ENCODE measurements around the gene PRDM12.

PRDM12 gene

DNA sequence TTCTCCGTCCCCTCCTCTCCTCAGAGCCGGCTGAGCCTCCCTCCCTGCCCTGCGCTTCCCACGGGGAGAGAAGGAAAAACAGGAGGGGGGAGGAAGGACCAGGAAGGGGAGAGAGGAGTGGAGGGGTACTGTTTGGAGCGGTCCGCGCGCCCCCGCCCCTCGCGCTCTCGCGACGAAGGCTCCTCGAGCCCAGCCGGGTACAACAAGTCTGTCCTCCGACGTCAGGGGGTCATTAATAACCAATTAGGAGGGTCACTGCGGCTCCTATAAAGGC lies 480 bp upstream of the PRDM12 start:
- no peak for ATAC-seq
- TF ChIP-seq ZNF565 (CRISPR knock-in tag; conservative IDR thresholded peaks at IDR 0.05; ENCODE audit: low read depth): no peak
- TF ChIP-seq ISL1 (CRISPR knock-in tag; IDR thresholded peaks at IDR 0.05): no peak
- TF ChIP-seq ESRRG (CRISPR knock-in tag; IDR thresholded peaks at IDR 0.05): no peak
- no peak for TF ChIP-seq ZNF8 (CRISPR knock-in tag; IDR thresholded peaks at IDR 0.05)
- TF ChIP-seq OSR1 (CRISPR knock-in tag; IDR thresholded peaks at IDR 0.05): no peak
- no peak for TF ChIP-seq PPARA (CRISPR knock-in tag; IDR thresholded peaks at IDR 0.05; ENCODE audit: borderline replicate concordance)
- no peak for TF ChIP-seq GLIS3 (CRISPR knock-in tag; IDR thresholded peaks at IDR 0.05)
- TF ChIP-seq, protein P1, sequence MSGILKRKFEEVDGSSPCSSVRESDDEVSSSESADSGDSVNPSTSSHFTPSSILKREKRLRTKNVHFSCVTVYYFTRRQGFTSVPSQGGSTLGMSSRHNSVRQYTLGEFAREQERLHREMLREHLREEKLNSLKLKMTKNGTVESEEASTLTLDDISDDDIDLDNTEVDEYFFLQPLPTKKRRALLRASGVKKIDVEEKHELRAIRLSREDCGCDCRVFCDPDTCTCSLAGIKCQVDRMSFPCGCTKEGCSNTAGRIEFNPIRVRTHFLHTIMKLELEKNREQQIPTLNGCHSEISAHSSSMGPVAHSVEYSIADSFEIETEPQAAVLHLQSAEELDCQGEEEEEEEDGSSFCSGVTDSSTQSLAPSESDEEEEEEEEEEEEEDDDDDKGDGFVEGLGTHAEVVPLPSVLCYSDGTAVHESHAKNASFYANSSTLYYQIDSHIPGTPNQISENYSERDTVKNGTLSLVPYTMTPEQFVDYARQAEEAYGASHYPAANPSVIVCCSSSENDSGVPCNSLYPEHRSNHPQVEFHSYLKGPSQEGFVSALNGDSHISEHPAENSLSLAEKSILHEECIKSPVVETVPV (CRISPR knock-in tag; IDR thresholded peaks at IDR 0.05): no peak
- TF ChIP-seq SNAI2 (CRISPR knock-in tag; IDR thresholded peaks at IDR 0.05): no peak
- TF ChIP-seq ZC3H10 (CRISPR knock-in tag; IDR thresholded peaks at IDR 0.05): no peak
- no peak for TF ChIP-seq ARNTL (CRISPR knock-in tag; IDR thresholded peaks at IDR 0.05; ENCODE audit: borderline replicate concordance, low read depth)
- TF ChIP-seq, protein P2, sequence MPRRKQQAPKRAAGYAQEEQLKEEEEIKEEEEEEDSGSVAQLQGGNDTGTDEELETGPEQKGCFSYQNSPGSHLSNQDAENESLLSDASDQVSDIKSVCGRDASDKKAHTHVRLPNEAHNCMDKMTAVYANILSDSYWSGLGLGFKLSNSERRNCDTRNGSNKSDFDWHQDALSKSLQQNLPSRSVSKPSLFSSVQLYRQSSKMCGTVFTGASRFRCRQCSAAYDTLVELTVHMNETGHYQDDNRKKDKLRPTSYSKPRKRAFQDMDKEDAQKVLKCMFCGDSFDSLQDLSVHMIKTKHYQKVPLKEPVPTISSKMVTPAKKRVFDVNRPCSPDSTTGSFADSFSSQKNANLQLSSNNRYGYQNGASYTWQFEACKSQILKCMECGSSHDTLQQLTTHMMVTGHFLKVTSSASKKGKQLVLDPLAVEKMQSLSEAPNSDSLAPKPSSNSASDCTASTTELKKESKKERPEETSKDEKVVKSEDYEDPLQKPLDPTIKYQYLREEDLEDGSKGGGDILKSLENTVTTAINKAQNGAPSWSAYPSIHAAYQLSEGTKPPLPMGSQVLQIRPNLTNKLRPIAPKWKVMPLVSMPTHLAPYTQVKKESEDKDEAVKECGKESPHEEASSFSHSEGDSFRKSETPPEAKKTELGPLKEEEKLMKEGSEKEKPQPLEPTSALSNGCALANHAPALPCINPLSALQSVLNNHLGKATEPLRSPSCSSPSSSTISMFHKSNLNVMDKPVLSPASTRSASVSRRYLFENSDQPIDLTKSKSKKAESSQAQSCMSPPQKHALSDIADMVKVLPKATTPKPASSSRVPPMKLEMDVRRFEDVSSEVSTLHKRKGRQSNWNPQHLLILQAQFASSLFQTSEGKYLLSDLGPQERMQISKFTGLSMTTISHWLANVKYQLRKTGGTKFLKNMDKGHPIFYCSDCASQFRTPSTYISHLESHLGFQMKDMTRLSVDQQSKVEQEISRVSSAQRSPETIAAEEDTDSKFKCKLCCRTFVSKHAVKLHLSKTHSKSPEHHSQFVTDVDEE (CRISPR knock-in tag; IDR thresholded peaks at IDR 0.05): no peak

DNA sequence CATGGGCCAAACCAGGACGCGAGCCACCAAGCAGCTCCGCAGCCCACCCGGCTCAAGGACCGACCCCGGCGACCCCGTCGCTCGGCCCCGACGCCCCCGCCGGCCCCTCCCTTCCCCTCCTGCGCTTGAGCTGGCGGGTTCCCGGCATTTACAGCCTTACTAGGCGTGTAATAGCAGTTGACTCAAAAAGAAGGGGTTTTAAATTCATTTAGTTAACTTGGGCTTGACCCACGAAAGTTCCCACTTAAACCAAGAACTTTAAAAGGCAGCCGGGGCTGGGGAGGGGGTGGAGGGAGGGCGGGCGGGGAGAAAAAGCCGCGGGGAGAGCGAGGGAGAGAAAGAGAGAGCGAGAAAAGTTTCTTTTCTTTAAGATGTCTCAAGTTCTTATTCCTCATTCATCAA lies 636 bp downstream of the PRDM12 start:
- TF ChIP-seq, protein P2 (CRISPR knock-in tag; IDR thresholded peaks at IDR 0.05): no peak
- TF ChIP-seq ARNTL (CRISPR knock-in tag; IDR thresholded peaks at IDR 0.05; ENCODE audit: borderline replicate concordance, low read depth): no peak
- ATAC-seq: no peak

DNA sequence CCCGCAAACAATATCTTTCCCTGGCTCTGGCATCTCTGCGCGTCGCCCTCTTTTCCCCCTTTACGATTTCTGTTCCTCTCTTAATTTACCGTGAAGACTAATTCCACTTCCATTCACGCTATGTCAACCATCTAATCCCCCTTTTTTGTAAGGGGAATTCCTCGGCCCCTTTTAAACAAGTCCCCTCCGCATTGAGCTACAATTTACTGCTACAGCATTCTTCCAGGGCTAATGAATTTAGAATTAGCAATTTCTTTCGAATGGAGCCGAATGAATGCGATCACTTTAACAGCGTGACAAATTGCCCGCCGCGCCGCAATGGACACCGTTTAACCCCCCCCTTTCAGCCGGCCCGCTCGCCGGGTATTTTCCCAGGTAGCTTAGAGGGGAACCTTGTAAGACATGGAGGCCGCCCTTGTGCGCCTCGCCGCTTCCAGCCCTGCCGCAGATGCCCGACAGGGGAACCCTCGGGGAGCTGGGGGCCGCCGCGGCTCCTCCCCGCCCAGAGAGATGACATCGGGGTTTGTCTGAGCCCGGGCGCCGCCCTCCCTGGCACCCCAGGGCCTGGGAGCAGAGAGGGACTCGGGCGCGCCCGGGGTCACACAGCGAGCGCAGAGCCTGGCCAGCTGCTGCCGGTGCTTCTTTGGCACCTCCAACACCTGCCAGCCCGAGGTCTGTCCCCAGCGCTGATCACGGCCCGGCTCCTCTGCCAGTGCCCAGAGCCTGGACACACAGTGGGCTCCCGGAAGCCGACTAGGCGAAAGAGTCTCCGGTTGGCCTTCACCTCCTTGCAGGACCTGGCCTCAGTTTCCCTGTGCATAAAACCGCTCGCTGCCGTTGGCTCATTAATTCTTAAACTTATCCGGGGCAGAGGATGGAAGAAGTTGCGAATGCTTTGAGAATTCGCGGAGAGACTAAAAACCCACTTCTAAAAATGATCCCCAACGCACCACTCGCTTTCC lies 1.3 kb downstream of the PRDM12 start:
- ATAC-seq: no peak
- TF ChIP-seq ZNF565 (CRISPR knock-in tag; conservative IDR thresholded peaks at IDR 0.05; ENCODE audit: low read depth): no peak

DNA sequence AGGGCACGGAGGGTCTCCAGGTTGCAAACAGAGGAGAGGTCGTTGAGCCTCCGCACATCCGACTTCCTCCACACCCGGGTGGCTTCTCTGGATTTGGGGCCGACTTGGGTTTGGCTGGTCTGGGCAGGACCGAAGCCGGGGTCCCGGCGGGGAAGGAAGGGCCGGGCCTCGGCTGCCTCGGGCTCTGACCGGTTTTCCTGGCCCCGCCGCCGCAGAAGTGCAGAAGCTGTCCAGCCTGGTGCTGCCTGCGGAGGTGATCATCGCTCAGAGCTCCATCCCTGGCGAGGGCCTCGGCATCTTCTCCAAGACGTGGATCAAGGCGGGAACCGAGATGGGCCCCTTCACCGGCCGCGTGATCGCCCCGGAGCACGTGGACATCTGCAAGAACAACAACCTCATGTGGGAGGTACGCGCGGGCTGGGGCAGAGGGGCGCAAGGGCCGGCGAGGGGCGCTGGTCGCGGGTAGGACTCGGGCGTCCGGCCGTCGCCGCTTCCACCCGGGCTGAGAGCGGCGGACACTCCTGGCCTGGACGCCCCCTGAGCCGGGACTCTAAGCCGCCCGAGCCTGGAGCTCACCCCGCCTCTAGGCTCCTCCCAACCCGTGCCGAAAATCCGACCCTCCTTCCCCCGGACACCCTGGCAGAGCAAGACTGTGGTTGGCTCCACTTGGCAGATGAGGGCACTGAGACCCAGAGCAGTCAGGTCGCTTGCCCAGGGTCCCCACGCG lies 2.2 kb downstream of the PRDM12 start:
- ATAC-seq: no peak
- TF ChIP-seq ESRRG (CRISPR knock-in tag; IDR thresholded peaks at IDR 0.05) (no peak), ZC3H10 (CRISPR knock-in tag; IDR thresholded peaks at IDR 0.05) (no peak), GLIS3 (CRISPR knock-in tag; IDR thresholded peaks at IDR 0.05) (no peak), ZNF8 (CRISPR knock-in tag; IDR thresholded peaks at IDR 0.05) (no peak), ZNF70 (CRISPR knock-in tag; IDR thresholded peaks at IDR 0.05) (no peak), PPARA (CRISPR knock-in tag; IDR thresholded peaks at IDR 0.05; ENCODE audit: borderline replicate concordance) (no peak), ZFP3 (CRISPR knock-in tag; IDR thresholded peaks at IDR 0.05) (no peak), TCF4 (CRISPR knock-in tag; IDR thresholded peaks at IDR 0.05; ENCODE audit: borderline replicate concordance) (no peak), CSDC2 (CRISPR knock-in tag; IDR thresholded peaks at IDR 0.05) (no peak), SNAI2 (CRISPR knock-in tag; IDR thresholded peaks at IDR 0.05) (no peak)
- TF ChIP-seq, protein P3, sequence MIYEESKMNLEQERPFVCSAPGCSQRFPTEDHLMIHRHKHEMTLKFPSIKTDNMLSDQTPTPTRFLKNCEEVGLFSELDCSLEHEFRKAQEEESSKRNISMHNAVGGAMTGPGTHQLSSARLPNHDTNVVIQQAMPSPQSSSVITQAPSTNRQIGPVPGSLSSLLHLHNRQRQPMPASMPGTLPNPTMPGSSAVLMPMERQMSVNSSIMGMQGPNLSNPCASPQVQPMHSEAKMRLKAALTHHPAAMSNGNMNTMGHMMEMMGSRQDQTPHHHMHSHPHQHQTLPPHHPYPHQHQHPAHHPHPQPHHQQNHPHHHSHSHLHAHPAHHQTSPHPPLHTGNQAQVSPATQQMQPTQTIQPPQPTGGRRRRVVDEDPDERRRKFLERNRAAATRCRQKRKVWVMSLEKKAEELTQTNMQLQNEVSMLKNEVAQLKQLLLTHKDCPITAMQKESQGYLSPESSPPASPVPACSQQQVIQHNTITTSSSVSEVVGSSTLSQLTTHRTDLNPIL (CRISPR knock-in tag; IDR thresholded peaks at IDR 0.05; ENCODE audit: low read depth): no peak
- TF ChIP-seq, protein P4, sequence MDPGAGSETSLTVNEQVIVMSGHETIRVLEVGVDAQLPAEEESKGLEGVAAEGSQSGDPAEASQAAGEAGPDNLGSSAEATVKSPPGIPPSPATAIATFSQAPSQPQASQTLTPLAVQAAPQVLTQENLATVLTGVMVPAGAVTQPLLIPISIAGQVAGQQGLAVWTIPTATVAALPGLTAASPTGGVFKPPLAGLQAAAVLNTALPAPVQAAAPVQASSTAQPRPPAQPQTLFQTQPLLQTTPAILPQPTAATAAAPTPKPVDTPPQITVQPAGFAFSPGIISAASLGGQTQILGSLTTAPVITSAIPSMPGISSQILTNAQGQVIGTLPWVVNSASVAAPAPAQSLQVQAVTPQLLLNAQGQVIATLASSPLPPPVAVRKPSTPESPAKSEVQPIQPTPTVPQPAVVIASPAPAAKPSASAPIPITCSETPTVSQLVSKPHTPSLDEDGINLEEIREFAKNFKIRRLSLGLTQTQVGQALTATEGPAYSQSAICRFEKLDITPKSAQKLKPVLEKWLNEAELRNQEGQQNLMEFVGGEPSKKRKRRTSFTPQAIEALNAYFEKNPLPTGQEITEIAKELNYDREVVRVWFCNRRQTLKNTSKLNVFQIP (CRISPR knock-in tag; IDR thresholded peaks at IDR 0.05; ENCODE audit: borderline replicate concordance, low read depth): no peak
- TF ChIP-seq, protein P5, sequence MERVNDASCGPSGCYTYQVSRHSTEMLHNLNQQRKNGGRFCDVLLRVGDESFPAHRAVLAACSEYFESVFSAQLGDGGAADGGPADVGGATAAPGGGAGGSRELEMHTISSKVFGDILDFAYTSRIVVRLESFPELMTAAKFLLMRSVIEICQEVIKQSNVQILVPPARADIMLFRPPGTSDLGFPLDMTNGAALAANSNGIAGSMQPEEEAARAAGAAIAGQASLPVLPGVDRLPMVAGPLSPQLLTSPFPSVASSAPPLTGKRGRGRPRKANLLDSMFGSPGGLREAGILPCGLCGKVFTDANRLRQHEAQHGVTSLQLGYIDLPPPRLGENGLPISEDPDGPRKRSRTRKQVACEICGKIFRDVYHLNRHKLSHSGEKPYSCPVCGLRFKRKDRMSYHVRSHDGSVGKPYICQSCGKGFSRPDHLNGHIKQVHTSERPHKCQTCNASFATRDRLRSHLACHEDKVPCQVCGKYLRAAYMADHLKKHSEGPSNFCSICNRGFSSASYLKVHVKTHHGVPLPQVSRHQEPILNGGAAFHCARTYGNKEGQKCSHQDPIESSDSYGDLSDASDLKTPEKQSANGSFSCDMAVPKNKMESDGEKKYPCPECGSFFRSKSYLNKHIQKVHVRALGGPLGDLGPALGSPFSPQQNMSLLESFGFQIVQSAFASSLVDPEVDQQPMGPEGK (CRISPR knock-in tag; IDR thresholded peaks at IDR 0.05; ENCODE audit: borderline replicate concordance): no peak
- TF ChIP-seq, protein P1 (CRISPR knock-in tag; IDR thresholded peaks at IDR 0.05): no peak

All from SK-N-SH treated with all-trans-retinoic acid at 6 μM for 48 hours (cell line).